Glomerular visceral epithelial cell (primary cell): Measurements from ENCODE around the gene SLC19A1.
"Not testable (repeated sequence)": the region's sequence is repeated elsewhere in the genome, so short reads cannot be mapped to it uniquely, and the experiment has no call there.

Source experiments
- DNase-seq: peaks from one replicate; pipeline ENCODE4 v3.0.0-alpha.2; 2016; ENCODE audit errors: extremely low spot score

Gene SLC19A1

GRCh38 chr21:45533361-45533845, 8.8 kb downstream of the SLC19A1 start:
- DNase-seq, result no peak

GRCh38 chr21:45532826-45533360, 9.3 kb downstream of the SLC19A1 start:
- DNase-seq, result no peak

GRCh38 chr21:45531393-45532215, 10.6 kb downstream of the SLC19A1 start:
- no peak for DNase-seq

GRCh38 chr21:45531114-45531392, 11.2 kb downstream of the SLC19A1 start:
- DNase-seq, result not testable (repeated sequence)

- no peak for DNase-seq
Measured at GRCh38 chr21:45530423-45531113, 11.7 kb downstream of the SLC19A1 start.

GRCh38 chr21:45529785-45530422, 12.3 kb downstream of the SLC19A1 start:
- DNase-seq, result no peak

GRCh38 chr21:45528981-45529784, 13.1 kb downstream of the SLC19A1 start:
- DNase-seq, result no peak

- DNase-seq, result no peak
Measured at GRCh38 chr21:45528028-45528705, 14.1 kb downstream of the SLC19A1 start.

GRCh38 chr21:45527151-45527999, 14.9 kb downstream of the SLC19A1 start:
- not testable (repeated sequence) for DNase-seq

- no peak for DNase-seq
Measured at GRCh38 chr21:45525910-45526306, 16.3 kb downstream of the SLC19A1 start.

- DNase-seq, result no peak
Measured at GRCh38 chr21:45525153-45525909, 16.9 kb downstream of the SLC19A1 start.

- DNase-seq, result no peak
Measured at GRCh38 chr21:45524756-45525152, 17.5 kb downstream of the SLC19A1 start.

- DNase-seq, result no peak
Measured at GRCh38 chr21:45523411-45524101, 18.7 kb downstream of the SLC19A1 start.

GRCh38 chr21:45522986-45523385, 19.3 kb downstream of the SLC19A1 start:
- no peak for DNase-seq

GRCh38 chr21:45522381-45522780, 19.9 kb downstream of the SLC19A1 start:
- DNase-seq, result no peak

- DNase-seq, result no peak
Measured at GRCh38 chr21:45521241-45521640, 21.0 kb downstream of the SLC19A1 start.

GRCh38 chr21:45519182-45519581, 23.1 kb downstream of the SLC19A1 start:
- DNase-seq, result no peak

GRCh38 chr21:45518742-45519141, 23.5 kb downstream of the SLC19A1 start:
- DNase-seq, result no peak
